SU-DHL-6 (cell line): ENCODE data around the gene ELMO1.

ENCODE experiments used
- H2AFZ ChIP-seq: fragments of 200-600 bp; sonication (generic); 2 replicates; pipeline ENCODE4 v1.6.1; 2014; ENCODE audit warnings: low read depth, mild to moderate bottlenecking, moderate library complexity, mixed read lengths, antibody characterized with exemption, low read length; ENCODE audit not compliant: severe bottlenecking
- H3F3A ChIP-seq: fragments of 200-600 bp; shearing (Covaris generic); 2 replicates; pipeline ENCODE4 v1.6.0; 2016; ENCODE audit warnings: antibody characterized with exemption, mild to moderate bottlenecking; ENCODE audit not compliant: insufficient read depth
- H3K27ac ChIP-seq: fragments of 200-600 bp; sonication (generic); 2 replicates; pipeline ENCODE4 v1.5.1; 2016; ENCODE audit warnings: low read depth, mild to moderate bottlenecking, low read length, moderate library complexity, mixed read lengths
- H3K27me3 ChIP-seq: fragments of 200-600 bp; sonication (generic), shearing (Covaris generic); 2 replicates; pipeline ENCODE4 v1.6.0; 2014; ENCODE audit warnings: mild to moderate bottlenecking, low read length
- H3K36me3 ChIP-seq: fragments of 200-600 bp; sonication (generic); 2 replicates; pipeline ENCODE4 v1.6.1; 2014; ENCODE audit warnings: mild to moderate bottlenecking, low read length, mixed read lengths
- H3K4me2 ChIP-seq: fragments of 300-600, 200-600 bp; shearing (Covaris generic), sonication (generic); 2 replicates; pipeline ENCODE4 v1.6.0; 2014; ENCODE audit warnings: low read length, low read depth, mild to moderate bottlenecking; ENCODE audit not compliant: poor library complexity, severe bottlenecking
- H3K4me3 ChIP-seq: fragments of 200-600 bp; sonication (generic); 2 replicates; pipeline ENCODE4 v1.5.1; 2014; ENCODE audit warnings: antibody characterized with exemption, low read length, mild to moderate bottlenecking, mixed read lengths; ENCODE audit not compliant: insufficient read depth, poor library complexity, severe bottlenecking
- H3K79me2 ChIP-seq: fragments of 200-600 bp; sonication (generic); 2 replicates; pipeline ENCODE4 v1.6.1; 2014; ENCODE audit warnings: mild to moderate bottlenecking, low read length, moderate library complexity; ENCODE audit not compliant: insufficient read depth
- H3K9ac ChIP-seq: fragments of 200-600 bp; sonication (generic); 2 replicates; pipeline ENCODE4 v1.7.0; 2014; ENCODE audit warnings: mild to moderate bottlenecking, low read length
- H3K9me2 ChIP-seq: fragments of 200-600 bp; sonication (generic); replicated peaks from 2 replicates; pipeline ENCODE4 v1.6.1; 2014; ENCODE audit warnings: low read length; ENCODE audit not compliant: insufficient read depth
- H3K9me3 ChIP-seq: fragments of 200-600 bp; sonication (generic); 2 replicates; pipeline ENCODE4 v1.6.1; 2014; ENCODE audit warnings: low read length, mixed read lengths; ENCODE audit not compliant: insufficient read depth
- H4K20me1 ChIP-seq: fragments of 200-600 bp; sonication (generic); 2 replicates; pipeline ENCODE4 v1.6.1; 2014; ENCODE audit warnings: low read depth, mild to moderate bottlenecking, antibody characterized with exemption, low read length, moderate library complexity, mixed read lengths
- EZH2phosphoT487 ChIP-seq: fragments of 200-600 bp; sonication (generic), shearing (Covaris generic); conservative IDR thresholded peaks from 2 replicates; pipeline ENCODE4 v1.6.1; 2018; ENCODE audit warnings: mild to moderate bottlenecking, antibody characterized with exemption, low read length, moderate library complexity, mixed read lengths
- TF ChIP-seq, protein P1 (sequence below): fragments of 200-600 bp; sonication (generic); IDR thresholded peaks from one replicate; pipeline ENCODE4 v1.5.1; 2017; ENCODE audit warnings: antibody characterized with exemption, mild to moderate bottlenecking, low read length, moderate library complexity; ENCODE audit not compliant: insufficient read depth, poor library complexity, severe bottlenecking

Gene ELMO1

DNA sequence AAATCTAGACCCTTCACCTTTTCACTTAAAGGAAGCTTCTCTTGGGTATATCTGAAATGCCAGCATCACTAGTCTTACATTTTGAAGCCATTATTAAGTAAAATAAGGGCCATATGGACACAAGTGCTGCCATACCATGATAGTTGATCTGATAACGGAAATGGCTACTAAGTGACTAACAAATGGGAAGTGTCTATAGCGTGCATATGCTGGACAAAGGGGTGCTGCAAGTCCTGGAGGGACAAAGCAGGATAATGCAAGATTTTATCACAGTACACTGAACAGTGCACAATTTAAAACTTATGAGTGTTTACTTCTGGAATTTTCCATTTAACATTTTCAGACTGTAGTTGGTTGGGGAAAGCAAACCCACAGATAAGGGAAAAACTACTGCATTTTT, 117.9 kb downstream of the ELMO1 start:
- peaks cover 32% of the 10 kb centered on the region for H3K36me3 ChIP-seq
- no peak overlapping the region for H3K27ac ChIP-seq
- H3K4me2 ChIP-seq, result no peak overlapping the region
- no peaks in the 10 kb centered on the region for H3K9me3 ChIP-seq
- no peak overlapping the region for H3K4me3 ChIP-seq
- no peak overlapping the region for H2AFZ ChIP-seq
- no peaks in the 10 kb centered on the region for H3F3A ChIP-seq
- no peak overlapping the region for H3K9ac ChIP-seq
- TF ChIP-seq, protein P1, sequence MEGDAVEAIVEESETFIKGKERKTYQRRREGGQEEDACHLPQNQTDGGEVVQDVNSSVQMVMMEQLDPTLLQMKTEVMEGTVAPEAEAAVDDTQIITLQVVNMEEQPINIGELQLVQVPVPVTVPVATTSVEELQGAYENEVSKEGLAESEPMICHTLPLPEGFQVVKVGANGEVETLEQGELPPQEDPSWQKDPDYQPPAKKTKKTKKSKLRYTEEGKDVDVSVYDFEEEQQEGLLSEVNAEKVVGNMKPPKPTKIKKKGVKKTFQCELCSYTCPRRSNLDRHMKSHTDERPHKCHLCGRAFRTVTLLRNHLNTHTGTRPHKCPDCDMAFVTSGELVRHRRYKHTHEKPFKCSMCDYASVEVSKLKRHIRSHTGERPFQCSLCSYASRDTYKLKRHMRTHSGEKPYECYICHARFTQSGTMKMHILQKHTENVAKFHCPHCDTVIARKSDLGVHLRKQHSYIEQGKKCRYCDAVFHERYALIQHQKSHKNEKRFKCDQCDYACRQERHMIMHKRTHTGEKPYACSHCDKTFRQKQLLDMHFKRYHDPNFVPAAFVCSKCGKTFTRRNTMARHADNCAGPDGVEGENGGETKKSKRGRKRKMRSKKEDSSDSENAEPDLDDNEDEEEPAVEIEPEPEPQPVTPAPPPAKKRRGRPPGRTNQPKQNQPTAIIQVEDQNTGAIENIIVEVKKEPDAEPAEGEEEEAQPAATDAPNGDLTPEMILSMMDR, result no peak
- no peak for TF ChIP-seq EZH2phosphoT487
- peaks cover 13% of the 10 kb centered on the region; the same call in 1 of the 2 replicates for H4K20me1 ChIP-seq
- H3K27me3 ChIP-seq, result no peaks in the 10 kb centered on the region
- H3K79me2 ChIP-seq, result peaks cover 97% of the 10 kb centered on the region
- no peaks in the 10 kb centered on the region for H3K9me2 ChIP-seq

DNA sequence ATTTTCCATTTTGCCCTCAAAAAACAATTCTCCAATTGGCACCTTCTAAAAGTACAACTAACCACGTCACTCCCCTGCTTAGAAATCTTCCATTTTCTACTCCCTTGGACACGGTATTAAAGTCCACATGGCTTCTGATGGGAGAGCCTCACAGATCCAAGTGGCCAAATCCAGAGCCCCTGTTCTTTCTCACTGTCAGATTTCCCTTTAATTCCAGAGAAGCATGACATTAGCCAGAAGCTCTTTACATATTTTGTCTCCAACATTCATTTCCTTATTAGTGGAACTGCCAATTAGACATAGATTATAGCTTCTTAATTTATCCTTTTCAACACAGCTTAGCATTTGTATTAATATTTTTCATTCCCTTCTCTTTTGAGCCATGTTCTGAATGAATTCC, 118.7 kb downstream of the ELMO1 start:
- Histone ChIP-seq H3K4me3 (no peak overlapping the region), H3K79me2 (peaks cover 97% of the 10 kb centered on the region), H3K9me2 (no peaks in the 10 kb centered on the region)

DNA sequence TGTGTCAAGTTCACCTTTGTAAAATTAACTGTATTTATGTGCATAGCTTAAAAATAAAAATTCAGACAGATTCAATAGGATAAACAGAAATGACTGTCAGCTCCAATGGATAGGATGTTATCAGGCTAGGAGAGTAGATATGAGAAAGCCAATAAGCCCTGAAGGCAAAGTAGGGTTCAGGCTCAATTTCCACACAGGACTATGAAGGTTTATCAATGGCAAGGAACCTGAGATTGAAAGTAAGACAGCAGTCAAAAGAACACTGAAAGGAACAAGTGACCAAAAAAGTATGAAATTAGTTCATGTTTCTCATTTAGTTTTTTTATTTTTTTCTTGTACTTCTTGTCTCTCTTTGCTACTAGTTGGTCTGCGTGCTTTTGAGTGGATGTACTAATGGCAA, 121.4 kb downstream of the ELMO1 start:
- H4K20me1 ChIP-seq, result peaks cover 9% of the 10 kb centered on the region; the same call in 1 of the 2 replicates
- no peaks in the 10 kb centered on the region for H3F3A ChIP-seq
- H3K36me3 ChIP-seq, result peaks cover 23% of the 10 kb centered on the region
- H3K27me3 ChIP-seq, result no peaks in the 10 kb centered on the region
- no peak overlapping the region for H3K4me3 ChIP-seq
- H3K9me2 ChIP-seq, result no peaks in the 10 kb centered on the region
- TF ChIP-seq, protein P1, result no peak
- no peak for TF ChIP-seq EZH2phosphoT487
- no peaks in the 10 kb centered on the region for H3K9me3 ChIP-seq
- peaks cover 96% of the 10 kb centered on the region for H3K79me2 ChIP-seq
- no peak overlapping the region for H2AFZ ChIP-seq
- no peak overlapping the region for H3K4me2 ChIP-seq
- no peak overlapping the region for H3K27ac ChIP-seq
- no peak overlapping the region for H3K9ac ChIP-seq

More for the DNA sequence above, 118.7 kb downstream of the ELMO1 start:
- H2AFZ ChIP-seq, result no peak overlapping the region
- peaks cover 9% of the 10 kb centered on the region; the same call in 1 of the 2 replicates for H4K20me1 ChIP-seq
- H3K27me3 ChIP-seq, result no peaks in the 10 kb centered on the region
- H3K4me2 ChIP-seq, result no peak overlapping the region
- H3K9ac ChIP-seq, result no peak overlapping the region
- no peaks in the 10 kb centered on the region for H3K9me3 ChIP-seq
- H3F3A ChIP-seq, result no peaks in the 10 kb centered on the region
- H3K36me3 ChIP-seq, result peaks cover 32% of the 10 kb centered on the region
- TF ChIP-seq, protein P1, result no peak
- TF ChIP-seq EZH2phosphoT487, result no peak
- no peak overlapping the region for H3K27ac ChIP-seq
